IMR-90 (cell line): ENCODE results near the gene KCNMA1.

Experiments
- BHLHE40 ChIP-seq: fragments of 150-350 bp; IDR thresholded peaks from 2 replicates; pipeline ENCODE4 v1.6.1; 2016; ENCODE audit warnings: mild to moderate bottlenecking, low read depth, low read length
- CEBPB ChIP-seq: IDR thresholded peaks from 2 replicates; pipeline ENCODE4 v1.6.1; 2012; ENCODE audit warnings: low read depth, low read length, improper control_type of control experiment
- CHD1 ChIP-seq: IDR thresholded peaks from 2 replicates; pipeline ENCODE4 v1.6.1; 2012; ENCODE audit warnings: low read depth, low read length, improper control_type of control experiment
- CTCF ChIP-seq: conservative IDR thresholded peaks from 2 replicates; pipeline ENCODE4 v1.5.1; 2012; ENCODE audit warnings: mild to moderate bottlenecking, low read depth, low read length, improper control_type of control experiment
- MAZ ChIP-seq: IDR thresholded peaks from 2 replicates; pipeline ENCODE4 v1.6.1; 2012; ENCODE audit warnings: low read depth, mild to moderate bottlenecking, low read length, improper control_type of control experiment, moderate library complexity, borderline replicate concordance
- POLR2A ChIP-seq: IDR thresholded peaks from 2 replicates; pipeline ENCODE4 v1.6.1; 2012; ENCODE audit warnings: mild to moderate bottlenecking, low read depth, low read length
- RAD21 ChIP-seq: IDR thresholded peaks from 2 replicates; pipeline ENCODE4 v1.6.1; 2012; ENCODE audit warnings: low read length, improper control_type of control experiment
- RCOR1 ChIP-seq: IDR thresholded peaks from 2 replicates; pipeline ENCODE4 v1.6.1; 2012; ENCODE audit warnings: mild to moderate bottlenecking, low read length, improper control_type of control experiment; ENCODE audit not compliant: insufficient replicate concordance
- RFX5 ChIP-seq: IDR thresholded peaks from 2 replicates; pipeline ENCODE4 v1.8.0; 2012; ENCODE audit warnings: low read depth, mild to moderate bottlenecking, low read length, moderate library complexity
- USF2 ChIP-seq: fragments of 150-350 bp; IDR thresholded peaks from 2 replicates; pipeline ENCODE4 v1.6.1; 2017; ENCODE audit warnings: mild to moderate bottlenecking, antibody characterized with exemption, low read length, low read depth

- TF ChIP-seq CTCF: no peak
- no peak for TF ChIP-seq POLR2A
- TF ChIP-seq CHD1: no peak
- TF ChIP-seq CEBPB: no peak
- no peak for TF ChIP-seq BHLHE40
- no peak for TF ChIP-seq RAD21
- no peak for TF ChIP-seq RFX5
- no peak for TF ChIP-seq USF2
- TF ChIP-seq MAZ: no peak
- no peak for TF ChIP-seq RCOR1
These were observed 326.4 kb downstream of the KCNMA1 start for GRCh38 chr10:77311186-77311585.
